Omental fat pad (tissue), 4 donors: ENCODE results near the gene NWD2. TPM values are rescaled to one million over a fixed set of nuclear protein-coding genes. Genes with fewer than 3 reads are reported as not detected.
A peak's percentile ranks its signal among the peaks of the same experiment; 100 is the strongest.

ENCODE experiments used
- ATAC-seq: fragments of 150-250 bp; one replicate; pipeline ENCODE4 v1.9.1; 2016; ENCODE audit warnings: mild to moderate bottlenecking, moderate library complexity; ENCODE audit not compliant: low FRiP score
- DNase-seq: peaks from one replicate; pipeline ENCODE4 v3.0.0-alpha.2; 2019; ENCODE audit warnings: low spot score
- total RNA-seq, 4 donors: library from RNA; depleted of rRNA; stranded (reverse); fragments of >200 nt; gene quantifications; one replicate each; pipeline ENCODE4 v1.1.0, GENCODE V29; 2016
- TF ChIP-seq, protein P1 (sequence below), 3 donors: fragments of 450-650 bp; IDR thresholded peaks; one replicate each; pipeline ENCODE4 v1.5.1; 2016 to 2017; ENCODE audit warnings: antibody characterized with exemption in 3 of 3, mild to moderate bottlenecking in 3 of 3, moderate library complexity in 2 of 3

NWD2 gene
- total RNA-seq, 4 donors from 2014 or later: 2.0 to 21.2 (median 11.4) TPM

DNA sequence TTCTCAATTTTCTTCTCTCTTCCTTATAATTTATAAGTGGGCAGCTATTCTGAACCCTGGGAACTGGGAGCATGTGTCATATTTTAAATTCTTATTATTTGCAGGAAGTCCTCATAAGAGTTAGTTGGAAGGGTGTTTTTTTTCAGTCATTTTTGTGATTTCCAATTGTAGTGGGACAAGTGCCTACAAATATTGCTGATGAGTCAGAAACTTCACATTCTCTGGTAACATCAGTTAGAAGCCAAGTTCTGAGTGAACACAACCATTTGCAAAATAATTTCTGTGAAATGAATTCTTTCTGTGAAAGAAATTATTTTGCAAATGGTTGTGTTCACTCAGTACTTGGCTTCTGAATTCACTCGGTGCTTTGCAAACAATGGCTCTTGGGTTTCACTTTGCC lies 20.8 kb upstream of the NWD2 start:
- ATAC-seq (no peak), DNase-seq (no peak)
- TF ChIP-seq, protein P1, sequence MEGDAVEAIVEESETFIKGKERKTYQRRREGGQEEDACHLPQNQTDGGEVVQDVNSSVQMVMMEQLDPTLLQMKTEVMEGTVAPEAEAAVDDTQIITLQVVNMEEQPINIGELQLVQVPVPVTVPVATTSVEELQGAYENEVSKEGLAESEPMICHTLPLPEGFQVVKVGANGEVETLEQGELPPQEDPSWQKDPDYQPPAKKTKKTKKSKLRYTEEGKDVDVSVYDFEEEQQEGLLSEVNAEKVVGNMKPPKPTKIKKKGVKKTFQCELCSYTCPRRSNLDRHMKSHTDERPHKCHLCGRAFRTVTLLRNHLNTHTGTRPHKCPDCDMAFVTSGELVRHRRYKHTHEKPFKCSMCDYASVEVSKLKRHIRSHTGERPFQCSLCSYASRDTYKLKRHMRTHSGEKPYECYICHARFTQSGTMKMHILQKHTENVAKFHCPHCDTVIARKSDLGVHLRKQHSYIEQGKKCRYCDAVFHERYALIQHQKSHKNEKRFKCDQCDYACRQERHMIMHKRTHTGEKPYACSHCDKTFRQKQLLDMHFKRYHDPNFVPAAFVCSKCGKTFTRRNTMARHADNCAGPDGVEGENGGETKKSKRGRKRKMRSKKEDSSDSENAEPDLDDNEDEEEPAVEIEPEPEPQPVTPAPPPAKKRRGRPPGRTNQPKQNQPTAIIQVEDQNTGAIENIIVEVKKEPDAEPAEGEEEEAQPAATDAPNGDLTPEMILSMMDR (IDR thresholded peaks at IDR 0.05): no peak

GRCh38 chr4:37224854-37225253 lies 19.7 kb upstream of the NWD2 start:
- ATAC-seq (peak; percentile 93), DNase-seq (no peak)
- TF ChIP-seq, protein P1 (IDR thresholded peaks at IDR 0.05): no peak

- ATAC-seq: no peak
- no peak for DNase-seq
- TF ChIP-seq, protein P1 (IDR thresholded peaks at IDR 0.05): no peak
Observed at GRCh38 chr4:37225778-37226177, 18.8 kb upstream of the NWD2 start.

DNA sequence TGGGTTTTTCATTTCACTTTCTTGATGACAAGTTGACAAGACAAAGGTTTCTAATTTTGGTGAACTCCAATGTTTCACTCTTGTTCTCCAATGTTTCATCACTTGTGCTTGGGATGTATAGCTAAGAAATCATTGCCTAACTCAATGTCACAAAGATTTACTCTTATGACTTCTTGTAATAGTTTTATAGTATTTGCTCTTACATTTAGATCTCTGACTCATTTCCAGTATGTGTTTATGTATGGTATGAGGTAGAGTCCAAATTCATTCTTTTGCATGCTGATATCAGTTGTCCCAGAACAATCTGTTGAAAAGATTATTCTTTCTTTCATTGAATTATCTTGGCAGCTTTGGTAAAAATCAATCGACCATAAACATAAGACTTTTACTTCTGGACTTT lies 12.2 kb upstream of the NWD2 start:
- no peak for DNase-seq
- TF ChIP-seq, protein P1 (IDR thresholded peaks at IDR 0.05): no peak
- no peak for ATAC-seq

DNA sequence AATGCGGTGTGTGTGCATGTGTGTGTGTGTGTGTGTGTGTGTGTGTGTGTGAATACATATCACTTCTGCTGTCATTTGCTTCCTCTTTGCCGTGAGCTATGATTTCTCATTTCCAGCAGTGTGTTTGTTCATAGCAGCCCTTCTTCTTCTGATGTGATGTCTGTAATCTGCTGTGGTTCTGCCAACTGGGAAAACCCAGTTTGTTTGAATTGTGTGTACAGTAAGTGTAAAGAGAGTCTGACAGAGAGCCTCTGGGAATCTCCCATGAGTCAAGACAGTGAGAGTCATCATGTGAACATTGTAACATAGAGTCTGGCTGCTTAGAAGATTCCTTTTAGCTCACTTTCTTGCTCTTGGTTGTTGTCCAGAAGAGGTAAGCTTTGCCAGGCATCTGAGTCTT lies 8.4 kb upstream of the NWD2 start:
- DNase-seq: no peak
- TF ChIP-seq, protein P1 (IDR thresholded peaks at IDR 0.05): no peak
- peak; percentile 32 for ATAC-seq

GRCh38 chr4:37241647-37242046 lies 2.9 kb upstream of the NWD2 start:
- ATAC-seq (no peak), DNase-seq (no peak)
- TF ChIP-seq, protein P1 (IDR thresholded peaks at IDR 0.05): no peak

- DNase-seq: no peak
- TF ChIP-seq, protein P1 (IDR thresholded peaks at IDR 0.05): no peak
- peak; percentile 52 for ATAC-seq
Observed at GRCh38 chr4:37243051-37243450, 1.5 kb upstream of the NWD2 start.
